OCI-LY1 (cell line): Measurements from ENCODE around the gene HOXC10.

ENCODE experiments used
- H2AFZ ChIP-seq: fragments of 200-600 bp; sonication (generic), shearing (Covaris generic); 2 replicates; pipeline ENCODE4 v1.6.0; 2014; ENCODE audit warnings: antibody characterized with exemption, mild to moderate bottlenecking, low read length
- H3F3A ChIP-seq: fragments of 200-600 bp; sonication (generic), shearing (Covaris generic); 2 replicates; pipeline ENCODE4 v1.6.0; 2014; ENCODE audit warnings: mild to moderate bottlenecking, antibody characterized with exemption, low read length, moderate library complexity; ENCODE audit not compliant: insufficient read depth
- H3K27ac ChIP-seq: fragments of 200-600 bp; sonication (generic); 2 replicates; pipeline ENCODE4 v1.5.1; 2014; ENCODE audit warnings: low read length, mixed run types, mild to moderate bottlenecking, low read depth; ENCODE audit not compliant: poor library complexity, severe bottlenecking
- H3K27me3 ChIP-seq: fragments of 200-600 bp; sonication (generic); 2 replicates; pipeline ENCODE4 v1.6.0; 2014; ENCODE audit warnings: antibody characterized with exemption, mild to moderate bottlenecking, low read length, moderate library complexity; ENCODE audit not compliant: insufficient read depth
- H3K36me3 ChIP-seq: fragments of 200-600 bp; sonication (generic); 2 replicates; pipeline ENCODE4 v1.6.1; 2014; ENCODE audit warnings: mild to moderate bottlenecking, antibody characterized with exemption, low read length, moderate library complexity, mixed read lengths; ENCODE audit not compliant: insufficient read depth
- H3K4me1 ChIP-seq: fragments of 200-600 bp; sonication (generic); 2 replicates; pipeline ENCODE4 v1.5.1; 2014; ENCODE audit warnings: mild to moderate bottlenecking, low read length, moderate library complexity; ENCODE audit not compliant: insufficient read depth, severe bottlenecking
- H3K4me2 ChIP-seq: fragments of 200-600 bp; sonication (generic), shearing (Covaris generic); 2 replicates; pipeline ENCODE4 v1.6.1; 2014; ENCODE audit warnings: low read length
- H3K4me3 ChIP-seq: fragments of 200-600 bp; sonication (generic); 2 replicates; pipeline ENCODE4 v1.5.1; 2014; ENCODE audit warnings: low read length, low read depth, mild to moderate bottlenecking, mixed read lengths; ENCODE audit not compliant: poor library complexity, severe bottlenecking
- H3K79me2 ChIP-seq: fragments of 200-600 bp; shearing (Covaris generic); 2 replicates; pipeline ENCODE4 v1.6.1; 2016; ENCODE audit warnings: mixed run types, low read length, mixed read lengths; ENCODE audit not compliant: insufficient read depth
- H3K9ac ChIP-seq: fragments of 200-600 bp; sonication (generic), shearing (Covaris generic); 2 replicates; pipeline ENCODE4 v1.6.1; 2014; ENCODE audit warnings: mild to moderate bottlenecking, low read length, mixed read lengths
- H3K9me2 ChIP-seq: fragments of 200-600 bp; sonication (generic), shearing (Covaris generic); 2 replicates; pipeline ENCODE4 v1.6.1; 2014; ENCODE audit warnings: low read depth, mild to moderate bottlenecking, low read length, mixed read lengths
- H3K9me3 ChIP-seq: fragments of 200-600 bp; shearing (Covaris generic); 2 replicates; pipeline ENCODE4 v1.6.1; 2014; ENCODE audit warnings: low read length, mixed read lengths
- H4K20me1 ChIP-seq: fragments of 200-600 bp; sonication (generic), shearing (Covaris generic); 2 replicates; pipeline ENCODE4 v1.6.0; 2016; ENCODE audit warnings: mild to moderate bottlenecking, low read length; ENCODE audit not compliant: insufficient read depth
- EZH2 ChIP-seq: fragments of 200-600 bp; sonication (generic), shearing (Covaris generic); IDR thresholded peaks from 2 replicates; pipeline ENCODE4 v1.8.0; 2017; ENCODE audit warnings: borderline replicate concordance, mixed run types, mild to moderate bottlenecking, antibody characterized with exemption, low read length, moderate library complexity, mixed read lengths
- TF ChIP-seq, protein P1 (sequence below): fragments of 200-600 bp; sonication (generic), shearing (Covaris generic); IDR thresholded peaks from 2 replicates; pipeline ENCODE4 v1.5.1; 2017; ENCODE audit warnings: mild to moderate bottlenecking, antibody characterized with exemption, low read length, moderate library complexity, mixed read lengths

Gene HOXC10

DNA sequence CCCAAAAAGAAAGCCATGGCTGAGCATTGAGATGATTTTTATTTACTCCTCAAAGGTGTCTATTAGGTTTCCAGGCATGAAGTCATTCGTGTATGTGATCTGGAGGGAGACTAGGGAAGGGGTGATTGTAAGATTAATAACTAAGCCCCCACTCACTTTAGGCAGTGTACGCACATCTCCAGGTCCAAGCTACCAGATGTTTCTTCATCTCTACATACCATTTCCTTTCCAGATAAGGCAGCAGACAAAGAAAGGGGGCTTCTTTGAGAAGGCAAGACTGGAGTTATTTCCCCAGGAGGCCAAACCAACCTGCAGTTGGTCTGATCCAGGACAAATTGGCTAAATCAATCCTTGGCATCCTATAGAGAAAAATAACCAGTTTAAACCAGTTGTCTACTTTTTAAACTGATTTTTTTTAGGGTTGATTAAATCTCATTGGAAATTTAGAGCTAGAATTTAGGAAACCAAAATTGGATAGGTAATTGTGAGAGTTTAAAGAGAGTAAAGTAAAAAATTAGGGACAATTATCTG, 42.4 kb upstream of the HOXC10 start:
- Histone ChIP-seq H3K79me2 (no peaks in the 10 kb centered on the region), H3K27ac (no peak overlapping the region), H3F3A (no peaks in the 10 kb centered on the region), H3K4me2 (no peak overlapping the region), H3K4me3 (no peak overlapping the region), H3K36me3 (no peaks in the 10 kb centered on the region), H4K20me1 (no peaks in the 10 kb centered on the region), H3K9ac (no peak overlapping the region), H3K9me3 (no peaks in the 10 kb centered on the region), H2AFZ (no peak overlapping the region), H3K4me1 (no peaks in the 10 kb centered on the region), H3K27me3 (no peaks in the 10 kb centered on the region), H3K9me2 (no peaks in the 10 kb centered on the region)
- TF ChIP-seq, protein P1, sequence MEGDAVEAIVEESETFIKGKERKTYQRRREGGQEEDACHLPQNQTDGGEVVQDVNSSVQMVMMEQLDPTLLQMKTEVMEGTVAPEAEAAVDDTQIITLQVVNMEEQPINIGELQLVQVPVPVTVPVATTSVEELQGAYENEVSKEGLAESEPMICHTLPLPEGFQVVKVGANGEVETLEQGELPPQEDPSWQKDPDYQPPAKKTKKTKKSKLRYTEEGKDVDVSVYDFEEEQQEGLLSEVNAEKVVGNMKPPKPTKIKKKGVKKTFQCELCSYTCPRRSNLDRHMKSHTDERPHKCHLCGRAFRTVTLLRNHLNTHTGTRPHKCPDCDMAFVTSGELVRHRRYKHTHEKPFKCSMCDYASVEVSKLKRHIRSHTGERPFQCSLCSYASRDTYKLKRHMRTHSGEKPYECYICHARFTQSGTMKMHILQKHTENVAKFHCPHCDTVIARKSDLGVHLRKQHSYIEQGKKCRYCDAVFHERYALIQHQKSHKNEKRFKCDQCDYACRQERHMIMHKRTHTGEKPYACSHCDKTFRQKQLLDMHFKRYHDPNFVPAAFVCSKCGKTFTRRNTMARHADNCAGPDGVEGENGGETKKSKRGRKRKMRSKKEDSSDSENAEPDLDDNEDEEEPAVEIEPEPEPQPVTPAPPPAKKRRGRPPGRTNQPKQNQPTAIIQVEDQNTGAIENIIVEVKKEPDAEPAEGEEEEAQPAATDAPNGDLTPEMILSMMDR = no peak
- no peak for TF ChIP-seq EZH2

DNA sequence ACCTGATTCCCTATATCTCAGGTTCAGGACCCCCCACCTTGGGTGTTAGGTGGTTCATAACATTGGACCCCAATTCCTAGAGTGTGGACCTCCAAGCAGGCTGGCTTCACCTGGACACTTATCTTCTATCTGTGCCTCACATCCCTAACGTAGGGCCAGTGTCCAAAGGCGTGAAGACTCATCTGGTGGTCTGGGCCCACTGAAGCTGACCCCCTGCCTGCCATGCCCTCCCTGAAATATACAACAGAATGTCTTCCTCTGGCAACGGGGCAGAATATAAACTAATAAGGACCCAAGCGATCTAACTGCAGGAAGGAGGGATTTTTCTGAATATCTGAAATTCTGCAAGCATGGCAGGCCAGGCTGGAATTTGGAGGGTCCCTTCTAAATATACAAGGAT, 40.7 kb upstream of the HOXC10 start:
- Histone ChIP-seq H3K79me2 (no peaks in the 10 kb centered on the region), H3K4me1 (no peaks in the 10 kb centered on the region)

DNA sequence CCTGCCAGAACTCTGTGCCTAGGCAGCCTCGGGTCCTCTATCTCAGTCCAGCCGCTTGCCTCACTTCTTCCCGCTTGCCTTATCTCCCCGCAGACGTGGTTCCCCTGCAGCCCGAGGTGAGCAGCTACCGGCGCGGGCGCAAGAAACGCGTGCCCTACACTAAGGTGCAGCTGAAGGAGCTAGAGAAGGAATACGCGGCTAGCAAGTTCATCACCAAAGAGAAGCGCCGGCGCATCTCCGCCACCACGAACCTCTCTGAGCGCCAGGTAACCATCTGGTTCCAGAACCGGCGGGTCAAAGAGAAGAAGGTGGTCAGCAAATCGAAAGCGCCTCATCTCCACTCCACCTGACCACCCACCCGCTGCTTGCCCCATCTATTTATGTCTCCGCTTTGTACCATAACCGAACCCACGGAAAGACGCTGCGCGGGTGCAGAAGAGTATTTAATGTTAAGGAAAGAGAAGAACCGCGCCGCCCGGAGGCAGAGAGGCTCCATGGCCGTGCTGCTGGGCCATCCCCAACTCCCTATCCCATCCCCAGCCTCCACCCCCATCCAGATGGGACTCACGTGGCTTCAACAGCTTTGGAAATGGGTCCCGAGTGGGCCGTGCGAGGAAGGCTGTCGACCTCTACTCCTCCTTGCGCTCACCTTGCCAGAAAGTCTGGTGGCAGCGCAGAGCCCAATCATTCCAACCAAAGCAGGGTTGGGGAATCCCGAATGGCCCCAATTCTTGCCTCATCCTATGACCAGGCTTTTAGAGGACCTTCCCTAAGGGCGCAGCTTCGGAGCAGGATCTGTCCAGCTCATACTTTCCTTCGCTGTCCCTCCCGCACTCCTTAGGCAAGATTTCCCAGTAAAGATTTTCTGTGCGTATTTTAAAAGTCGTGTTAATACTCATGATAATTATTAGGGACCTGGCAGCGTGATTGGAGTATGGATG, 39.8 kb upstream of the HOXC10 start:
- no peak overlapping the region for H3K9ac ChIP-seq
- H3F3A ChIP-seq = no peaks in the 10 kb centered on the region
- no peaks in the 10 kb centered on the region for H3K79me2 ChIP-seq
- H3K9me3 ChIP-seq = no peaks in the 10 kb centered on the region
- no peak for TF ChIP-seq EZH2
- TF ChIP-seq, protein P1 = no peak
- H2AFZ ChIP-seq = no peak overlapping the region
- H3K4me3 ChIP-seq = no peak overlapping the region
- H3K36me3 ChIP-seq = no peaks in the 10 kb centered on the region
- H3K9me2 ChIP-seq = no peaks in the 10 kb centered on the region
- H3K4me2 ChIP-seq = no peak overlapping the region
- H3K4me1 ChIP-seq = no peaks in the 10 kb centered on the region
- no peak overlapping the region for H3K27ac ChIP-seq
- H3K27me3 ChIP-seq = no peaks in the 10 kb centered on the region
- no peaks in the 10 kb centered on the region for H4K20me1 ChIP-seq

More for the DNA sequence above, 40.7 kb upstream of the HOXC10 start:
- H3K36me3 ChIP-seq = no peaks in the 10 kb centered on the region
- no peaks in the 10 kb centered on the region for H3F3A ChIP-seq
- H3K9ac ChIP-seq = no peak overlapping the region
- H3K9me3 ChIP-seq = no peaks in the 10 kb centered on the region
- no peak overlapping the region for H3K27ac ChIP-seq
- no peak for TF ChIP-seq EZH2
- TF ChIP-seq, protein P1 = no peak
- no peaks in the 10 kb centered on the region for H3K9me2 ChIP-seq
- H3K4me3 ChIP-seq = no peak overlapping the region
- H3K4me2 ChIP-seq = no peak overlapping the region
- no peaks in the 10 kb centered on the region for H3K27me3 ChIP-seq
- no peaks in the 10 kb centered on the region for H4K20me1 ChIP-seq
- H2AFZ ChIP-seq = no peak overlapping the region
